OCI-LY1 (cell line): ENCODE measurements around the gene KRTAP17-1.

Experiments used
- H2AFZ ChIP-seq: fragments of 200-600 bp; sonication (generic), shearing (Covaris generic); 2 replicates; pipeline ENCODE4 v1.6.0; 2014; ENCODE audit warnings: antibody characterized with exemption, mild to moderate bottlenecking, low read length
- H3F3A ChIP-seq: fragments of 200-600 bp; sonication (generic), shearing (Covaris generic); 2 replicates; pipeline ENCODE4 v1.6.0; 2014; ENCODE audit warnings: mild to moderate bottlenecking, antibody characterized with exemption, low read length, moderate library complexity; ENCODE audit not compliant: insufficient read depth
- H3K27ac ChIP-seq: fragments of 200-600 bp; sonication (generic); 2 replicates; pipeline ENCODE4 v1.5.1; 2014; ENCODE audit warnings: low read length, mixed run types, mild to moderate bottlenecking, low read depth; ENCODE audit not compliant: poor library complexity, severe bottlenecking
- H3K27me3 ChIP-seq: fragments of 200-600 bp; sonication (generic); 2 replicates; pipeline ENCODE4 v1.6.0; 2014; ENCODE audit warnings: antibody characterized with exemption, mild to moderate bottlenecking, low read length, moderate library complexity; ENCODE audit not compliant: insufficient read depth
- H3K36me3 ChIP-seq: fragments of 200-600 bp; sonication (generic); 2 replicates; pipeline ENCODE4 v1.6.1; 2014; ENCODE audit warnings: mild to moderate bottlenecking, antibody characterized with exemption, low read length, moderate library complexity, mixed read lengths; ENCODE audit not compliant: insufficient read depth
- H3K4me1 ChIP-seq: fragments of 200-600 bp; sonication (generic); 2 replicates; pipeline ENCODE4 v1.5.1; 2014; ENCODE audit warnings: mild to moderate bottlenecking, low read length, moderate library complexity; ENCODE audit not compliant: insufficient read depth, severe bottlenecking
- H3K4me2 ChIP-seq: fragments of 200-600 bp; sonication (generic), shearing (Covaris generic); 2 replicates; pipeline ENCODE4 v1.6.1; 2014; ENCODE audit warnings: low read length
- H3K4me3 ChIP-seq: fragments of 200-600 bp; sonication (generic); 2 replicates; pipeline ENCODE4 v1.5.1; 2014; ENCODE audit warnings: low read length, low read depth, mild to moderate bottlenecking, mixed read lengths; ENCODE audit not compliant: poor library complexity, severe bottlenecking
- H3K79me2 ChIP-seq: fragments of 200-600 bp; shearing (Covaris generic); 2 replicates; pipeline ENCODE4 v1.6.1; 2016; ENCODE audit warnings: mixed run types, low read length, mixed read lengths; ENCODE audit not compliant: insufficient read depth
- H3K9ac ChIP-seq: fragments of 200-600 bp; sonication (generic), shearing (Covaris generic); 2 replicates; pipeline ENCODE4 v1.6.1; 2014; ENCODE audit warnings: mild to moderate bottlenecking, low read length, mixed read lengths
- H3K9me2 ChIP-seq: fragments of 200-600 bp; sonication (generic), shearing (Covaris generic); 2 replicates; pipeline ENCODE4 v1.6.1; 2014; ENCODE audit warnings: low read depth, mild to moderate bottlenecking, low read length, mixed read lengths
- H3K9me3 ChIP-seq: fragments of 200-600 bp; shearing (Covaris generic); 2 replicates; pipeline ENCODE4 v1.6.1; 2014; ENCODE audit warnings: low read length, mixed read lengths
- H4K20me1 ChIP-seq: fragments of 200-600 bp; sonication (generic), shearing (Covaris generic); 2 replicates; pipeline ENCODE4 v1.6.0; 2016; ENCODE audit warnings: mild to moderate bottlenecking, low read length; ENCODE audit not compliant: insufficient read depth
- EZH2 ChIP-seq: fragments of 200-600 bp; sonication (generic), shearing (Covaris generic); IDR thresholded peaks from 2 replicates; pipeline ENCODE4 v1.8.0; 2017; ENCODE audit warnings: borderline replicate concordance, mixed run types, mild to moderate bottlenecking, antibody characterized with exemption, low read length, moderate library complexity, mixed read lengths
- TF ChIP-seq, protein P1 (sequence below): fragments of 200-600 bp; sonication (generic), shearing (Covaris generic); IDR thresholded peaks from 2 replicates; pipeline ENCODE4 v1.5.1; 2017; ENCODE audit warnings: mild to moderate bottlenecking, antibody characterized with exemption, low read length, moderate library complexity, mixed read lengths

Gene KRTAP17-1

DNA sequence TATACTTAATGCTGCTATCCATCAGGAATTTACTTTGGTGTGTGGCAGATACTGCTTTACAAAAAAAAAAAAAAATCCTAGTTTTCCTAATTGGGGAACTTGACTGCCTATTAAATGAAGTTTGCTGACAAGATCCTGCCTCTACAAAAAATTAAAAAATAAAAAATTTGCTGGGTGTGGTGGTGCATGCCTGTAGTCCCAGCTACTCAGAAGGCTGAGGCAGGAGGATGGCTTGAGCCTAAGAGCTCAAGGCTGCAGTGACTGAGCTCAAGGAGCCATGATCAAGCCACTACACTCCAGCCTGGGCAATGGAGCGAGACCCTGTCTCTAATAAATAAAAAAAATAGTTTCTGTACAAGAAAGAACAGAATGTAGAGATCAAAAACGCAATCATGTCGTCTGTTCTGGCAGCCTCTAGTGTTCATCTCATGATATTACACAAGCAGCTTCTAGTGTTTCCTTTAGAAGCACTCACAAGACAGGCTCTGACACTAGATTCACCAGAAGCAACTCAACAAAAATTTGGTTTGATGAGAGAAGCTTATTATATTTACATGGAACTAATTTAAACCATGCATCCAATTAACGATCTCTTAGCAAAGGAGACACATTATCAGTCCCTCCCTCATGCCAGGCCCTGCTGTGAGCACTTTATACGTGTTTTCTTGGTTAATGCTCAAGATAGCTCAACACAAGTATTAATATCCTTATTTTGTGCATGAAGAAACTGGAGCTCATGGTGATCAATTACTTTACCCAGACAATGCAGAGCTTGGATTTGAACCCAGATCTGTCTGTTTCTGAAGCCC, 6.8 kb upstream of the KRTAP17-1 start:
- no peaks in the 10 kb centered on the region for H4K20me1 ChIP-seq

DNA sequence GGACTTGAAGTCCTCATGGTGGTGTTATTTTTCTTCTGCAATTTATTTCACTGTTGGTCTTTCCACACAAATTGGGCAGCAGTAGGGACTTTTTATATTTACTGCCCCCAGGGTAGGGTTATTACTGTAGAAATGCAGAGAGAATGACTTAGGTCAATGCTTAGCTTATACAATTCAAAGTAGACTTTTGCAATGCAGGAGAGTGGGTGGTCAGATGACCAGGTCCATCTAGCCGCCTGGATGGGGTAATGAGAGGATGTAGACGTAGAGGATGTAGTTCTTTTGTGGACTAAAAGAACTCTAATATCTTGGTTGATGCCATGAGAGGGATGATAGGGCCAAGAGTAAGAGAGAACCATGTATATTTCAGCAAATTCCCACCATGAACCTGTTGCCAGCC, 2.7 kb upstream of the KRTAP17-1 start:
- TF ChIP-seq EZH2: no peak
- TF ChIP-seq, protein P1, sequence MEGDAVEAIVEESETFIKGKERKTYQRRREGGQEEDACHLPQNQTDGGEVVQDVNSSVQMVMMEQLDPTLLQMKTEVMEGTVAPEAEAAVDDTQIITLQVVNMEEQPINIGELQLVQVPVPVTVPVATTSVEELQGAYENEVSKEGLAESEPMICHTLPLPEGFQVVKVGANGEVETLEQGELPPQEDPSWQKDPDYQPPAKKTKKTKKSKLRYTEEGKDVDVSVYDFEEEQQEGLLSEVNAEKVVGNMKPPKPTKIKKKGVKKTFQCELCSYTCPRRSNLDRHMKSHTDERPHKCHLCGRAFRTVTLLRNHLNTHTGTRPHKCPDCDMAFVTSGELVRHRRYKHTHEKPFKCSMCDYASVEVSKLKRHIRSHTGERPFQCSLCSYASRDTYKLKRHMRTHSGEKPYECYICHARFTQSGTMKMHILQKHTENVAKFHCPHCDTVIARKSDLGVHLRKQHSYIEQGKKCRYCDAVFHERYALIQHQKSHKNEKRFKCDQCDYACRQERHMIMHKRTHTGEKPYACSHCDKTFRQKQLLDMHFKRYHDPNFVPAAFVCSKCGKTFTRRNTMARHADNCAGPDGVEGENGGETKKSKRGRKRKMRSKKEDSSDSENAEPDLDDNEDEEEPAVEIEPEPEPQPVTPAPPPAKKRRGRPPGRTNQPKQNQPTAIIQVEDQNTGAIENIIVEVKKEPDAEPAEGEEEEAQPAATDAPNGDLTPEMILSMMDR: no peak

More for the DNA sequence above, 6.8 kb upstream of the KRTAP17-1 start:
- H3K4me1 ChIP-seq: no peaks in the 10 kb centered on the region
- peaks cover 4% of the 10 kb centered on the region; the same call in 1 of the 2 replicates for H3K9me3 ChIP-seq
- TF ChIP-seq, protein P1: peak; percentile 66
- TF ChIP-seq EZH2: no peak
- no peak overlapping the region for H3K4me2 ChIP-seq
- H3K27ac ChIP-seq: no peak overlapping the region
- no peaks in the 10 kb centered on the region for H3F3A ChIP-seq
- H3K9me2 ChIP-seq: no peaks in the 10 kb centered on the region
- no peak overlapping the region for H2AFZ ChIP-seq
- no peak overlapping the region for H3K4me3 ChIP-seq
- no peaks in the 10 kb centered on the region for H3K36me3 ChIP-seq
- no peaks in the 10 kb centered on the region for H3K79me2 ChIP-seq
- H3K9ac ChIP-seq: no peak overlapping the region
- H3K27me3 ChIP-seq: 0 out of 2 replicates have a peak, but pooled peaks cover 3% of the 10 kb centered on the region

DNA sequence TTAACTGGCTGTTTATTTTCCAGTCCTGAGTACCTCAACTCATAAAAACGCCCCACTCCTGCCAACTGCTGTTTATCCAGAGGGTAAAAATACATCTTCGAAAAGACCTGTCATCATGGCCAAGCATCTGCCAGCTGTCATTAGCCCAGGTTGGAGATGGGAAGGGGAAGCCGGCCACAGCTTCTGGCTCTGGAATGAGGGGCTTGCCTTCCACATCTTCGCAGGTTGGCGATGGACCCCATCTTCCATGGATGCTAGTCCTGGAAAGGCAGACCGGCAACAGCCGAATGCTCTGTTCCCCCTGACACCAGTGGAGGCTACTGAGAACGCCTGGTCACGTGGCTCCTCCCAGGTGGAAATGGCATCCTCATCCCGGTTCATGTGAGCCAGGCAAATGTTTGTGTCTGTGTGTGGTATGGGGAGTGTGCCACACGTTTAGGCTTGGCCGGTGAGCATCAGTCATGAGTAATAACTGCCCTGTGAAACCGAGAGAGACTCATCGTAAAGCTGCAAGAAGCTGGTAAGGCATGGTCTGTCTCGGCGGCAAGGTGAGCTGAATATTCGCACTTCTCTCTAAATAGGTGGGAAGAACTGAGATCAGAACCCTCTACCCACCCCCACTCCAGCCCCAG, 420 bp upstream of the KRTAP17-1 start:
- Histone ChIP-seq H3K4me2 (no peak overlapping the region), H3F3A (no peaks in the 10 kb centered on the region), H3K27me3 (0 out of 2 replicates have a peak, but pooled peaks cover 3% of the 10 kb centered on the region), H3K79me2 (no peaks in the 10 kb centered on the region), H3K9me2 (no peaks in the 10 kb centered on the region), H3K36me3 (no peaks in the 10 kb centered on the region), H2AFZ (no peak overlapping the region), H3K9ac (no peak overlapping the region), H3K4me1 (no peaks in the 10 kb centered on the region), H3K4me3 (no peak overlapping the region), H3K27ac (no peak overlapping the region), H3K9me3 (peaks cover 4% of the 10 kb centered on the region; the same call in 1 of the 2 replicates), H4K20me1 (no peaks in the 10 kb centered on the region)
- no peak for TF ChIP-seq EZH2
- TF ChIP-seq, protein P1: no peak

More for the DNA sequence above, 2.7 kb upstream of the KRTAP17-1 start:
- Histone ChIP-seq H3K36me3 (no peaks in the 10 kb centered on the region), H3F3A (no peaks in the 10 kb centered on the region), H3K9ac (no peak overlapping the region), H3K9me2 (no peaks in the 10 kb centered on the region), H3K4me3 (no peak overlapping the region), H2AFZ (no peak overlapping the region), H3K27ac (no peak overlapping the region), H4K20me1 (no peaks in the 10 kb centered on the region), H3K4me1 (no peaks in the 10 kb centered on the region), H3K27me3 (0 out of 2 replicates have a peak, but pooled peaks cover 3% of the 10 kb centered on the region), H3K79me2 (no peaks in the 10 kb centered on the region), H3K4me2 (no peak overlapping the region), H3K9me3 (peaks cover 4% of the 10 kb centered on the region; the same call in 1 of the 2 replicates)
